SK-N-MC (cell line): ENCODE data around the gene SCMH1.

Source experiments
- EZH2 ChIP-seq: fragments of 200-600 bp; sonication (generic); IDR thresholded peaks from one replicate; pipeline ENCODE4 v1.6.1; 2017; ENCODE audit warnings: antibody characterized with exemption
- FOXP2 ChIP-seq: optimal IDR thresholded peaks from 2 replicates; pipeline ENCODE3; 2011; ENCODE audit warnings: mild to moderate bottlenecking, moderate library complexity; ENCODE audit not compliant: insufficient read depth; ENCODE audit errors: extremely low read length, control extremely low read depth

GRCh38 chr1:41232305-41232704, 9.8 kb downstream of the SCMH1 start:
- TF ChIP-seq EZH2: no peak
- TF ChIP-seq FOXP2: no peak
